HG03060 (cell line): ENCODE results near the gene BSN.
"Not testable (repeated sequence)": the region's sequence is repeated elsewhere in the genome, so short reads cannot be mapped to it uniquely, and the experiment has no call there.

Experiments
- ATAC-seq: cut with Tn5 transposase; IDR thresholded peaks from one replicate; pipeline ENCODE4 v1.9.1; 2021; ENCODE audit warnings: low read depth, moderate number of reproducible peaks; ENCODE audit not compliant: unreplicated experiment

BSN gene

GRCh38 chr3:49687424-49687795, 133.1 kb downstream of the BSN start:
- ATAC-seq, result not testable (repeated sequence)

DNA sequence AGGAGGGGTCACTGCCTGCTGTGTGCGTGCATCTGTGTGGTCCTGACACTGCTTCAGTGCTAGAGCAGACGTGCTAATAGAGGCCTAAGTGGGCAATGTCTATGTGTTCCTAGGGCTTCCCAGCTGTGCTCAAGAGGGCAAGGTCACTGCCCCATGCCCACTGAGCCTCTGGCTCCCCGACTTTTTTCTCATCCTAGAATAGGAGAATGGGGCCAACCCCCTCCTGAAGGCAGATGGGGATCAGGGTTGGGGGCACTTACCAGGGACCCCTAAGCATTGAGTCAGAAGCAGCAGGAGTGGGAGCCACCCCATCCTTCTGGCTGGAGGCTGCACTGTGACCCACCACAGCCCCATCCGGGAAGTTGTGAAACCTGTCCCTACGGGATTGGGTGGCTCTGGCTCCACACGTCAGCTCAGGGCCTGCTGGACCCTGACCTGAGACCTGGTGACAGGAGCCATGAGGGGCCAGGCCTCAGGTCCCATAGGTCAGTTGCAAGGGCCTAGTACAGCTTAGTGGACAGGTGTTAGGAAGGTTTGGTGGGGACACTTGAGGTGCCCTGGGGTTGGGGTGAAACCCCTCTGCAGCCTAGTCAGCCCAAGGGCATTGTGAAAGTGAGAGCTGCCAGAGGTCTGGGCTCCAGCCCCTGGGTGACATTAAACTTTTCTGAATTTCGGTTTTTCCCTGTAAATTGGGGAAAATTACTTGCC, 134.2 kb downstream of the BSN start:
- ATAC-seq, result not testable (repeated sequence)

DNA sequence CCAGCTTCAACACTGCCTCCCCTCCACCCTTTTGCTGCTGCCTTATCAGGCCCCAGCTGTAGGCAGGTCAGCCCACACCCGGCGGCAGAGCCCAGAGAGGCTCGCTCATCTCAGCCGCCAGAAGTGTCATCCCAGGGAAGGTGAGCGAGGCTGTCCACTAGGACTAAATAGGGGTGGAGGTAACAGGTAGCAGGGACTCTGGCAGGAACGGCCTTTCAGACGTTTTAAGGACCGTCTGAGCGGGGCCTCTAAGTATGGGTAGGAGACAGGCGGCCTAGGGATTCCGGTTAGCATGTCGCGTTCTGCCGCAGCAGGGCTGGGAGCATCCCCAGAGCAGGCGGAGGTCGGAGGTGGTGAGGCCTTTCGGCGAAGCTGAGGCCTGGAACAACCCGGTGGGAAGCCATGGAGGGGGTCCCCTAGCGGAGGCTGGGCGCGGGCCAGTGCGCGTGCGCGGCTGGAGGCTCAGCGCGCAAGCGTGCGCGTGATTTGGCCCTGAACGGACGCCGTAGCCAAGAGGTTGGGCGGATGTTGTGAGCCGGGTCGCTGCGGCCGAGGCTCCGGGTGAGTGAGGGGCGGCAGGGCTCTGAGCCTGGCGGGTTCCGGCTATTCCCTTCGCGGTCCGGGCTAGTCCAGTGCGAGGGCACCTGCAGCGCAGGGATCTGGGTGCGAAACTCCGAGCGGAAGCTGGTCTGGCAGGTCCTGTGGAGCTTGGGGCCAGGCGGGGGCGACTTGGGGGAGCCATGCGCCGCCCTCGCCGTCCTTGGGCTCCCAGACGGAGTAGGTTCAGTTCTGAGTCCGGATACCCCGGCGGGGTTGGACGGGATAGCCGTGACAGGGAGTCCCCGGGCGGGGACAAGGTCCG, 135.0 kb downstream of the BSN start, which contains the start of the genes MST1 and RNF123:
MST1 (minus strand) TSS at position 429 of the 862 bp plus-strand sequence. CDS start 783 bp downstream, outside the sequence.
RNF123 (plus strand) TSS at position 512 of the 862 bp plus-strand sequence. CDS start 1,609 bp downstream, outside the sequence.
- ATAC-seq, result no peak

- not testable (repeated sequence) for ATAC-seq
Measured at GRCh38 chr3:49689908-49690624, 135.8 kb downstream of the BSN start.

GRCh38 chr3:49690856-49691255, 136.6 kb downstream of the BSN start:
- not testable (repeated sequence) for ATAC-seq

DNA sequence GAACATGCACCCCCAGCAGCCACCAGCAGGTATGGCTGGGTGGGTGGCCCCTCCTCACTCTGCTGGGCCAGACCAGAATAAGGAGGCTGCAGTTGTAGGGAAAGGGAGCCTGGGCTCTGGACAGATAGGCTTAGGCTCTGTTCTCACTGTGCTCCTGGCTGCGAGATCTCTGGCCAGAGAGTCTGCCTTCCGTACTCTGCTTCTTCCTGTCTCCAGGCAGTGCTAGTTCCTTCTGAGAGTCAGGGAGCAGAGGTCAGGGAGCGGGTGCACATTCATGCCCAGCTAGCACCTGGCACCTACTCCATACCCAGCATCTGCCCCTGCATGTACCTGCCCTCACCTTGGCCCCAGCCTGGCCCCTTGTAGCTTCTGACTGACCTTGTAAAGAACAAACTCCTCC, 137.2 kb downstream of the BSN start:
- ATAC-seq, result not testable (repeated sequence)

GRCh38 chr3:49694409-49695070, 140.3 kb downstream of the BSN start:
- ATAC-seq, result not testable (repeated sequence)

- ATAC-seq, result not testable (repeated sequence)
Measured at GRCh38 chr3:49695350-49696015, 141.2 kb downstream of the BSN start.

- ATAC-seq, result no peak
Measured at GRCh38 chr3:49699281-49699979, 145.2 kb downstream of the BSN start.

DNA sequence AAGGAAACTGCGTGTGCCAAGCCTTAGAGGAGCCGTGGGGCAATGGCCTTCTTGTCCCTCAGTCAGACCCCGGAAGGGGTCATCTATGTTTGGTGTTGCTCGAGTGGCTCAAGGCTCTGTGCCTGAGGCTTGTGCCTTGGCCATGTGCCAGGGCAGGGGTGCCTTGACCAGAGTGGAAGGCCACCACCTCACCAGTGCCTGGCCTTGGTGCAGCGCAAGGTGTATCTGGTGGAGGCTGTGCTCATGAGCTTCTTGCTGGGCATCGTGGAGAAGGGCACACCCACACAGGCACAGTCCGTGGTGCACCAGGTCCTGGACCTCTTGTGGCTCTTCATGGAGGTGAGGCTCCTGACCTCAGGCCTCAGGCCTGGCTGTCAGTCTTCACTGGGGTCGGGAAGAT, 145.7 kb downstream of the BSN start:
- ATAC-seq, result no peak

DNA sequence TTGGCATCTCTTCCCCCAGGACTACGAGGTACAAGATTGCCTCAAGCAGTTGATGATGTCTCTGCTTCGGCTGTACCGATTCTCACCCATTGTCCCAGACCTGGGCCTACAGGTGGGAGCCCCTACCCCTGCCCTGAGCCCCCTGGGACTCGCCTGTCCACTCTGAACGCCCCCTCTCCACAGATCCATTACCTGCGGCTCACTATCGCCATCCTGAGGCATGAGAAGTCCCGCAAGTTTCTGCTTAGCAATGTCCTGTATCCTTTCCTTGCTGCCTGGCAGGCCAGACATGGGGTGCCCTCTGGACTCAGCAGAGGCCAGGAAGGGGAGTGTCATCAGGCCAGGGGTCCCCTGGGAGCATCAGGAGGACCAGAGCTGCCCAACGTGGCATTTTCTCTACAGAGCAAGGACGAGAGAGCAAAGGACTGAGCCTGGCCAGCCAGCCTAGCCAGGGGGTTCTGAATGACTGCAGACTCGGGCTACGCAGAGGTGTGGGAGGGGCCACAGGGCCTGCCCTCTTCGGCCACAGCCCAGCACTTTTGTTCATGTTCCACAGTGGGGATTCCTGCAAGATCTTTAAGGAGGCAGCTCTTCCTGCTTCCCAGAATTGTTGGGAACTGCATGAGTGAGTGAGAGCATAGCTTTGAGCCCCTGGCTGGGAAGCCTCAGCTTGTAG, 146.3 kb downstream of the BSN start:
- ATAC-seq, result no peak

GRCh38 chr3:49701388-49702077, 147.3 kb downstream of the BSN start:
- ATAC-seq, result no peak

GRCh38 chr3:49702672-49703071, 148.4 kb downstream of the BSN start:
- ATAC-seq, result no peak

DNA sequence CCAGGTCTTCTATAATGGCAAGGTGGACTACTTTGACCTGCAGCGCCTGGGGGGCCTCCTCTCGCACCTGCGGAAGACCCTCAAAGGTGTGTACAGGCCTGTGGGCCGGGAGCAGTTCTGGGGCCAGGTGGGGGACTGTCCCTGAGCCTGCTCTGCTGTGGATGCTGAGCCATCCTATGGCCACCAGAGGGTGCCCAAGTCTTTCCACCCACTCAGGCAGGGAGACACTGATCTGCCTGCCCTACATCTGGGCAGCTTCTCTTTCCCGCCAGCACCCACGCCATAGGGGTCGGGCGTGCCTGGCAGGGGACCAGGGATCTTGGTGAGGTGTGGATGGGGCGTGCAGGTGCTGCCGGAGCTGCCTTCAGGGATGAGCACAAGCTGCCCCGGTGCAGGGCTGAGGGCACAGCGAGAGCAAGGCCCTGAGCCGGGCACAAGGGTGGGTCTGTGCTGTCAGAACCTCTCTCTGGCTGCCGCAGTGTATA, 149.2 kb downstream of the BSN start:
- no peak for ATAC-seq

DNA sequence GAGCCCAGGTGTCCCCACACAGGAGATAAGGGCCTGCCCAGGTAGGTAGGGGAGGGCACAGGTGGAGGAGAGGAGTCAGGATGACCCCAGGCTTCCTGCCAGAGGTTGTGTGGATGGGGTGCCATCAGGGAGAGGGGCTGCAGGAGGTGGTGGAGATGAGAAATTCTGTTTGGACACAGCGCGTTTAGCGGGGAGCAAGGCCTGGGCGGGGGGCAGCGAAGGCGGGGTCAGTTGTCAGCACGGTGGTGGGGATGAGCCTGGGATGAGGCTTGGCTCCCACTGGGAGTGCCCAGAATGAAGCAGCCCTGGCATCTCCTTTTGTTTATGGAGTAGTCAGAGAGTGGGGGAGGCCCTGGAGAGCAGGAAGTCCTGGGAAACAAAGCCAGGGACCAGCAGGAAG, 149.7 kb downstream of the BSN start:
- ATAC-seq, result no peak

DNA sequence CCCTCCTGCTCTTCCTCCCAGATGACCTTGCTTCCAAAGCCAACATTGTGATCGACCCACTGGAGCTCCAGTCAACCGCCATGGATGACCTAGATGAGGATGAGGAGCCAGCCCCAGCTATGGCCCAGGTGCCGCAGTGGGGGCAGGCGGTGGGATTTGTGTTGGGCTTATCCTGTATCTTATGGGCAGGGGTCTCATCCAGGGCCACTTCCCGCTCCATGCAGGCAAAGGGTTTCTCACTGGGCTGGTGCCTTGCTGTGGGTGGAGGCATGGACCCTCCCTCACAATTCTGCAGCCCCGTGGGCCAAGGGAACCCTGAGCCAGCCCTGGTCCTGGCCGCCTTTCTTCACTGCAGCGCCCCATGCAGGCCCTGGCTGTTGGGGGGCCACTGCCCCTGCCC, 150.4 kb downstream of the BSN start:
- no peak for ATAC-seq

DNA sequence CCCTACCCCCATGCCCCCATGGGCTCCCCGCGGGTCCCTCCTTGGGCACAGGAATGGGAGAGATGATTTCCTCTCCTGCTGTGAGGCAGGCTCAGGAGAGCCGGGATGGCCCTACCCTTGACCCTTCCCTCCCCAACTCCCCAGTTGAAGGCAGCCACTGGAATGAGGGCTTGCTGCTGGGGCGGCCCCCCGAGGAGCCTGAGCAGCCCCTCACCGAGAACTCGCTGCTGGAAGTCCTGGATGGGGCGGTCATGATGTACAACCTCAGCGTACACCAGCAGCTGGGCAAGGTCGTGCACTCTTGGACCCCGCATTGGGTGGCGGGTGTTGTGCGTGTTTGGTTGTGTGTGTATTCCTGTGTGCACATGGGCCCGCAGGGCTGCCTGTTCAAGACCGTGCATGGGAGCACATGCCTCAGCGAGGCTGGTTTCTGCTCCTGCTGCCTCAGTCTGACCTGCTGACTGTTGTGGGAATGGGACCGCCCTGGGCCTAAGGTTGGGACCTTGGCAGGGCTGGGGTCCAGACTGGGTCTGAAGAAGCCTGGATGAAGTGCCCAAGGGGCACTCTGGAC, 151.2 kb downstream of the BSN start:
- ATAC-seq, result no peak
